HepG2 (cell line): ENCODE data around the gene ANKS4B. TPM values are rescaled to one million over a fixed set of nuclear protein-coding genes. Genes with fewer than 3 reads are reported as not detected.

Experiments used
- ATAC-seq: fragments of 200-7000 bp; cut with Tn5 transposase; 3 replicates; pipeline ENCODE4 v1.9.1; 2020; ENCODE audit warnings: mild to moderate bottlenecking, moderate library complexity
- BruUV-seq: library from RNA; stranded (reverse); fragments of 400-500 nt; replicated peaks from 2 replicates; lab custom pipeline; 2021; lab: Mats Ljungman, UMichigan
- CTCF ChIA-PET: fragments of 300-600 bp; formaldehyde crosslinking; extraction: SDS; loops from one replicate; lab custom pipeline; 2021; ENCODE audit warnings: low total read pairs, inconsistent platforms, low intra/inter-chr PET ratio; lab: Yijun Ruan, JAX
- POLR2A ChIA-PET: fragments of 350-600 bp; sonication (Branson Sonifier 250); formaldehyde crosslinking; loops from one replicate; lab custom pipeline; 2020; ENCODE audit warnings: antibody characterized with exemption, inconsistent platforms; lab: Yijun Ruan, JAX
- DNase-seq: peaks from one replicate; pipeline ENCODE4 v3.0.0-alpha.2; 2015; ENCODE audit warnings: low spot score
- FAIRE-seq: peaks from 3 replicates; lab custom pipeline; 2011; peaks lifted over from hg19 to GRCh38; lab: Jason Lieb, UNC
- H2AFZ ChIP-seq: one replicate; pipeline ENCODE4 v1.6.1; 2011; ENCODE audit warnings: low read length, inconsistent platforms
- H3K27ac ChIP-seq: fragments of 300-600 bp; 3 replicates; pipeline ENCODE4 v1.8.0; 2011; ENCODE audit warnings: mixed run types, mild to moderate bottlenecking, mixed read lengths, low read length, inconsistent platforms; ENCODE audit not compliant: insufficient read depth; ENCODE audit errors: extremely low read length
- H3K27me3 ChIP-seq, 2 experiments: fragments of 200-600 bp in 1 of 2; 2 replicates in 1 of 2; 3 replicates in 1 of 2; pipeline versions ENCODE4 v1.6.0 to v1.8.0; 2011; ENCODE audit warnings: low read length in 2 of 2, mild to moderate bottlenecking in 2 of 2, moderate library complexity in 2 of 2, inconsistent platforms in 1 of 2; ENCODE audit not compliant: insufficient read depth in 2 of 2, control insufficient read depth in 1 of 2
- H3K36me3 ChIP-seq, 2 experiments: fragments of 200-600 bp in 1 of 2; replicated peaks in 1 of 2; 2 replicates in 1 of 2; 3 replicates in 1 of 2; pipeline versions ENCODE4 v1.5.1 to v1.8.0; 2011; ENCODE audit warnings: low read length in 2 of 2, inconsistent platforms in 1 of 2; ENCODE audit not compliant: insufficient read depth in 2 of 2, control insufficient read depth in 1 of 2
- H3K4me1 ChIP-seq: 2 replicates; pipeline ENCODE4 v1.5.1; 2012; ENCODE audit warnings: low read length, inconsistent platforms; ENCODE audit not compliant: insufficient read depth
- H3K4me2 ChIP-seq: 2 replicates; pipeline ENCODE4 v1.6.0; 2011; ENCODE audit warnings: low read depth, low read length, inconsistent platforms
- H3K4me3 ChIP-seq, 3 experiments: fragments of 200-600 bp in 1 of 3; sonication (generic), shearing (Covaris generic) in 1 of 3; replicated peaks in 1 of 3; 2 replicates each; pipeline ENCODE4 v1.5.1; 2011 to 2016; ENCODE audit warnings: low read length in 3 of 3, inconsistent platforms in 2 of 3, low read depth in 2 of 3, mild to moderate bottlenecking in 2 of 3, control low read depth in 1 of 3, mixed read lengths in 1 of 3; ENCODE audit not compliant: insufficient read depth in 1 of 3
- H3K79me2 ChIP-seq: one replicate; pipeline ENCODE4 v1.6.1; 2011; ENCODE audit warnings: low read length, inconsistent platforms; ENCODE audit not compliant: insufficient read depth
- H3K9ac ChIP-seq: 2 replicates; pipeline ENCODE4 v1.6.0; 2011; ENCODE audit warnings: mild to moderate bottlenecking, low read depth, low read length, inconsistent platforms; ENCODE audit not compliant: insufficient read depth
- H3K9me3 ChIP-seq: 2 replicates; pipeline ENCODE4 v1.5.1; 2012; ENCODE audit warnings: mild to moderate bottlenecking, low read length
- H4K20me1 ChIP-seq: 2 replicates; pipeline ENCODE4 v1.6.0; 2011; ENCODE audit warnings: inconsistent platforms, mild to moderate bottlenecking, low read length, moderate library complexity; ENCODE audit not compliant: insufficient read depth
- CEBPB ChIP-seq: IDR thresholded peaks from 2 replicates; pipeline ENCODE4 v1.6.1; 2011; ENCODE audit warnings: low read depth, low read length, improper control_type of control experiment, borderline replicate concordance
- CEBPG ChIP-seq: IDR thresholded peaks from 2 replicates; pipeline ENCODE4 v1.6.1; 2016
- DNMT3B ChIP-seq: conservative IDR thresholded peaks from 2 replicates; pipeline ENCODE4 v1.6.1; 2016; ENCODE audit warnings: missing biosample characterization, control low read depth
- NBN ChIP-seq: fragments of 450-650 bp; conservative IDR thresholded peaks from 2 replicates; pipeline ENCODE4 v1.6.1; 2017
- NONO ChIP-seq, 2 experiments: fragments of 450-650 bp in 1 of 2; sonication (generic) in 1 of 2; formaldehyde crosslinking in 1 of 2; IDR thresholded peaks in 1 of 2; conservative IDR thresholded peaks in 1 of 2; 2 replicates each; pipeline versions ENCODE4 v1.6.1 to v1.8.0; 2017 to 2022; ENCODE audit warnings: mild to moderate bottlenecking in 1 of 2, missing genetic modification reagents in 1 of 2, moderate library complexity in 1 of 2
- RARA ChIP-seq: IDR thresholded peaks from 2 replicates; pipeline ENCODE4 v1.6.1; 2016; ENCODE audit warnings: missing genetic modification reagents, missing compliant biosample characterization
- RCOR2 ChIP-seq: IDR thresholded peaks from 2 replicates; pipeline ENCODE4 v1.6.1; 2016; ENCODE audit warnings: missing biosample characterization, missing genetic modification reagents
- ZNF296 ChIP-seq: sonication (generic); formaldehyde crosslinking; conservative IDR thresholded peaks from 2 replicates; pipeline ENCODE4 v1.5.0; 2020; ENCODE audit warnings: mild to moderate bottlenecking, missing genetic modification reagents
- ZNF703 ChIP-seq: sonication (generic); formaldehyde crosslinking; IDR thresholded peaks from 2 replicates; pipeline ENCODE4 v1.5.1; 2020; ENCODE audit warnings: missing genetic modification reagents, mild to moderate bottlenecking, moderate library complexity, borderline replicate concordance
- WGBS: methylation state at CpG from one replicate; pipeline ENCODE4 v1.1.6; 2017; ENCODE audit warnings: low lambda C conversion rate; 5-methylcytosine and 5-hydroxymethylcytosine counted together
- in situ Hi-C: cut with HindIII; loops from 2 replicates; pipeline ENCODE4 v1.10.0; 2017; ENCODE audit warnings: low pct_unique_long_range_greater_than_20kb; ENCODE audit not compliant: extremely low pct_ligation_motif_present
- intact Hi-C: fragments of 100-400 bp; cut with micrococcal nuclease; formaldehyde crosslinking; loops from one replicate; pipeline ENCODE4 v1.10.0; 2022; ENCODE audit not compliant: unreplicated experiment
- polyA plus RNA-seq, 8 experiments: library from polyadenylated mRNA; depleted of rRNA in 3 of 8; stranded (reverse) in 7 of 8; unstranded in 1 of 8; fragments of >200 nt; fragmentation: Illumina TruSeq in 4 of 8; extraction: Trizol in 4 of 8; gene quantifications; 2 replicates each; pipeline versions ENCODE4 v1.2.1 to v1.2.3, GENCODE V29; 2011 to 2016; ENCODE audit warnings: low read depth in 4 of 8, missing spikeins in 1 of 8, mixed read lengths in 1 of 8; ENCODE audit not compliant: insufficient read depth in 1 of 8
- total RNA-seq, 5 experiments: library from RNA; depleted of rRNA; stranded (reverse); fragments of >200 nt; fragmentation: Illumina TruSeq; extraction: Trizol; gene quantifications; 2 replicates each; pipeline ENCODE4 v1.2.3, GENCODE V29; 2016; ENCODE audit warnings: low read depth in 1 of 5
- TF ChIP-seq, protein P1 (sequence below): sonication (generic); formaldehyde crosslinking; IDR thresholded peaks from 2 replicates; pipeline ENCODE4 v1.5.0; 2020; ENCODE audit warnings: mild to moderate bottlenecking, missing genetic modification reagents, borderline replicate concordance

The ANKS4B gene
- total and polyA plus RNA-seq, 2 of the 13 experiments (the other 11 are each of a cell fraction or from before 2014, with no cell fraction given): 6.5 to 30.0 TPM

DNA sequence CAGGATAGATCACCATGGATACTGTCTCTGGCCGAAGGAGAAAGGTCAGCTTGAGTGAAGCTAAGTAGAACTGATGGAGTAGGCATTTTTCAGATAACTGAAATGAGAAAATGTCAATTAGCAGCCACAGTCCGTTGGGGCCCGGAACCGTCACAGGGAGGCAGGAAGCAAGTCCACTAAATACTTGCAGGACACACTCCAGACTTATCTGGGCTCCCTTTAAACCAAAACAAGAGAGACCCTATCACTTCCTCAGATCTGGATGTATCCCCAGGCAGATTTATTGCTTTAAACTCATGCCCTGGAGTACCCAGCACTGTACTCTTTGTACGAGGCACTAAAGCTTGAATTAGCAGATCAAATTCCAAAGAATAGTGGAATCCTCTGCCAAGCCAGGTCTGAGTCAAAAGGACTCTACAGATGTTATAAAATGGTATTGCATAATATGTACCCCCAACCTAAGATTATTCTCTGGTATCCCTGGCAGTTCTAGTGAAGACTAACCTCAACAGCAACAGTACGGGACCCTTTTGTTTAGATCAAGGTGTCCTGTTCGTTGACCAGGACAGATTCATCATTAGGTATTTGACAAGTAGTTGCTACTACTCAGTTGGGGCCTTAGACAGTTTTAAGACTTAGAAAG is 30.2 kb upstream of the ANKS4B start:
- in situ Hi-C loops (no loop called here), intact Hi-C loops (no loop called here)
- no TSS peak for BruUV-seq
- peaks cover 5 to 26% of the 10 kb centered on the region in 2 experiments; a peak in 3 of 5 replicates for H3K27me3 ChIP-seq
- no peaks in the 10 kb centered on the region for H3K9me3 ChIP-seq
- no peak overlapping the region for H3K4me3 ChIP-seq
- ChIA-PET CTCF (no interaction called here), POLR2A (no interaction called here)
- WGBS: 39% methylated on average over 7 of the region's 7 CpGs
- no peak for ATAC-seq
- H3K36me3 ChIP-seq: no peaks in the 10 kb centered on the region
- H4K20me1 ChIP-seq: no peaks in the 10 kb centered on the region
- DNase-seq: no peak
- no peak overlapping the region for H3K4me2 ChIP-seq
- no peak overlapping the region for H3K9ac ChIP-seq
- H3K4me1 ChIP-seq: peaks cover 24% of the 10 kb centered on the region
- H3K27ac ChIP-seq: no peak overlapping the region
- H3K79me2 ChIP-seq: no peaks in the 10 kb centered on the region
- no peak overlapping the region for H2AFZ ChIP-seq
- FAIRE-seq: no peak
- TF ChIP-seq CEBPG (CRISPR knock-in tag): 0 out of 2 replicates have a peak, but pooled peaks have one; percentile 5
- TF ChIP-seq ZNF296: no peak
- TF ChIP-seq CEBPB: peak; percentile 71

DNA sequence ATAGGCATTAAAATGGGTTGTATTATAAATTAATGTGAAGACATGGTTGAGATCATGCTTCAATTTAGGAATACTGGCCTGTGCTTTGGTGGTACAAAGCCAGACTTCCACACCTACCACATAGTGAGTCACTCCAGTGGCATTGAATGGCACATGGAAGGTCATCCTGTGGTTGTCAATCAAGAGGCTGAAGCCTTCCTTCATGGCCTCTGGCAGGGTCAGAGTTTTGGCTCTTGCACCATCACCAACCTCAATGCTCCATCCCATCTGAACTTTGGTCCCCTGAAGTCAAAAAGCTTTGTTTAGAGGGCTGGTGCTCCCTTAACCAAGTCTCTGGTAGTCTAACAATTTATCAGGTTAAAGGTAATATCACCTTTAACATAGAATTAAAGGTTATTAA is 28.2 kb upstream of the ANKS4B start:
- no peak overlapping the region for H2AFZ ChIP-seq
- CTCF ChIA-PET: no interaction called here
- BruUV-seq: no TSS peak
- POLR2A ChIA-PET: interaction anchor here (1.0 to 1.4 kb wide), 3 partner anchors 28 to 56 kb away, joined by 3 to 5 read pairs (median 4); partner anchors contain the start of gene ANKS4B
- peak; percentile 59 for DNase-seq
- no peaks in the 10 kb centered on the region for H3K36me3 ChIP-seq
- peaks cover 5 to 14% of the 10 kb centered on the region in 2 experiments; a peak in 3 of 5 replicates for H3K27me3 ChIP-seq
- H3K79me2 ChIP-seq: no peaks in the 10 kb centered on the region
- intact Hi-C loops (no loop called here), in situ Hi-C loops (no loop called here)
- no peaks in the 10 kb centered on the region for H4K20me1 ChIP-seq
- H3K4me3 ChIP-seq: no peak overlapping the region
- ATAC-seq: no peak; the same call in 2 of the 3 replicates
- H3K4me2 ChIP-seq: no peak overlapping the region; the same call in 1 of the 2 replicates
- no peak overlapping the region for H3K27ac ChIP-seq
- peak; percentile 67 for FAIRE-seq
- H3K9me3 ChIP-seq: no peaks in the 10 kb centered on the region
- peaks cover 29% of the 10 kb centered on the region for H3K4me1 ChIP-seq
- H3K9ac ChIP-seq: no peak overlapping the region
- TF ChIP-seq, protein P1, sequence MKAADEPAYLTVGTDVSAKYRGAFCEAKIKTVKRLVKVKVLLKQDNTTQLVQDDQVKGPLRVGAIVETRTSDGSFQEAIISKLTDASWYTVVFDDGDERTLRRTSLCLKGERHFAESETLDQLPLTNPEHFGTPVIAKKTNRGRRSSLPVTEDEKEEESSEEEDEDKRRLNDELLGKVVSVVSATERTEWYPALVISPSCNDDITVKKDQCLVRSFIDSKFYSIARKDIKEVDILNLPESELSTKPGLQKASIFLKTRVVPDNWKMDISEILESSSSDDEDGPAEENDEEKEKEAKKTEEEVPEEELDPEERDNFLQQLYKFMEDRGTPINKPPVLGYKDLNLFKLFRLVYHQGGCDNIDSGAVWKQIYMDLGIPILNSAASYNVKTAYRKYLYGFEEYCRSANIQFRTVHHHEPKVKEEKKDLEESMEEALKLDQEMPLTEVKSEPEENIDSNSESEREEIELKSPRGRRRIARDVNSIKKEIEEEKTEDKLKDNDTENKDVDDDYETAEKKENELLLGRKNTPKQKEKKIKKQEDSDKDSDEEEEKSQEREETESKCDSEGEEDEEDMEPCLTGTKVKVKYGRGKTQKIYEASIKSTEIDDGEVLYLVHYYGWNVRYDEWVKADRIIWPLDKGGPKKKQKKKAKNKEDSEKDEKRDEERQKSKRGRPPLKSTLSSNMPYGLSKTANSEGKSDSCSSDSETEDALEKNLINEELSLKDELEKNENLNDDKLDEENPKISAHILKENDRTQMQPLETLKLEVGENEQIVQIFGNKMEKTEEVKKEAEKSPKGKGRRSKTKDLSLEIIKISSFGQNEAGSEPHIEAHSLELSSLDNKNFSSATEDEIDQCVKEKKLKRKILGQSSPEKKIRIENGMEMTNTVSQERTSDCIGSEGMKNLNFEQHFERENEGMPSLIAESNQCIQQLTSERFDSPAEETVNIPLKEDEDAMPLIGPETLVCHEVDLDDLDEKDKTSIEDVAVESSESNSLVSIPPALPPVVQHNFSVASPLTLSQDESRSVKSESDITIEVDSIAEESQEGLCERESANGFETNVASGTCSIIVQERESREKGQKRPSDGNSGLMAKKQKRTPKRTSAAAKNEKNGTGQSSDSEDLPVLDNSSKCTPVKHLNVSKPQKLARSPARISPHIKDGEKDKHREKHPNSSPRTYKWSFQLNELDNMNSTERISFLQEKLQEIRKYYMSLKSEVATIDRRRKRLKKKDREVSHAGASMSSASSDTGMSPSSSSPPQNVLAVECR: 0 out of 2 replicates have a peak, but pooled peaks have one; percentile 13
- TF ChIP-seq RCOR2 (CRISPR knock-in tag) (peak; percentile 78; the same call in 1 of the 2 replicates), ZNF703 (no peak), NBN (no peak), ZNF296 (no peak), NONO (IDR thresholded peaks at IDR 0.05) (no peak), NONO (CRISPR knock-in tag; conservative IDR thresholded peaks at IDR 0.05) (no peak), RARA (CRISPR knock-in tag) (0 out of 2 replicates have a peak, but pooled peaks have one; percentile 24), CEBPB (peak; percentile 77), DNMT3B (CRISPR knock-in tag) (no peak)
